RKO (cell line): Measurements from ENCODE around the gene ETV1.
A peak's percentile ranks its signal among the peaks of the same experiment; 100 is the strongest.
"Not testable (repeated sequence)": the region's sequence is repeated elsewhere in the genome, so short reads cannot be mapped to it uniquely, and the experiment has no call there.

ENCODE experiments used
- DNase-seq: peaks from one replicate; pipeline ENCODE4 v3.0.0-alpha.2; 2016; ENCODE audit warnings: low spot score

The ETV1 gene

DNA sequence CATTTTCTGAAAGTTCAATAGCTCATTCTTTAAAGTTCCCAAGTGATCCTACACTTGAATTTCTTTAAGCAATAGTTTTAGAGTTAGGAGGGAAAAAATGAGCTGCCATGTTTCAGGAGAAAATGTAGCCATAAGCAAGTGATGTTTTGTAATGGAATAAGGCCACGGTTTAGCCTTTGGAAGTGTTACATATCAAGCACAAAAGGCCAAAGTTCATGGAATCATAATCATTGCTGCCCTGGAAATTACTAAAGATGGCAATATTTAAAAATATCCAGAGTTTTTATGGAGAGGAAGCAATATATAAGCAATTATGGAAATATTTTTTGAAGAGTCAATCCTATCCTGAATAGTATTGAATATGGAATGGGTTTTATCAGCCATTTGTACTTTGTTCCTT lies 68.4 kb downstream of the ETV1 start:
- no peak for DNase-seq

GRCh38 chr7:13920053-13920697 lies 69.3 kb downstream of the ETV1 start:
- peak; percentile 91 for DNase-seq

DNA sequence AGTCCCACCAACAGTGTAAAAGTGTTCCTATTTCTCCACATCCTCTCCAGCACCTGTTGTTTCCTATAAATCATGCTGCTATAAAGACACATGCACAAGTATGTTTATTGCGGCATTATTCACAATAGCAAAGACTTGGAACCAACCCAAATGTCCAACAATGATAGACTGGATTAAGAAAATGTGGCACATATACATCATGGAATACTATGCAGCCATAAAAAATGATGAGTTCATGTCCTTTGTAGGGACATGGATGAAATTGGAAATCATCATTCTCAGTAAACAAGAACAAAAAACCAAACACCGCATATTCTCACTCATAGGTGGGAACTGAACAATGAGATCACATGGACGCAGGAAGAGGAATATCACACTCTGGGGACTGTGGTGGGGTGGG lies 71.1 kb downstream of the ETV1 start:
- DNase-seq, result not testable (repeated sequence)

- DNase-seq, result not testable (repeated sequence)
Observed at GRCh38 chr7:13917103-13917502, 72.4 kb downstream of the ETV1 start.

- DNase-seq, result no peak
Observed at GRCh38 chr7:13915891-13916290, 73.6 kb downstream of the ETV1 start.

GRCh38 chr7:13912715-13913278 lies 76.7 kb downstream of the ETV1 start:
- DNase-seq, result no peak

DNA sequence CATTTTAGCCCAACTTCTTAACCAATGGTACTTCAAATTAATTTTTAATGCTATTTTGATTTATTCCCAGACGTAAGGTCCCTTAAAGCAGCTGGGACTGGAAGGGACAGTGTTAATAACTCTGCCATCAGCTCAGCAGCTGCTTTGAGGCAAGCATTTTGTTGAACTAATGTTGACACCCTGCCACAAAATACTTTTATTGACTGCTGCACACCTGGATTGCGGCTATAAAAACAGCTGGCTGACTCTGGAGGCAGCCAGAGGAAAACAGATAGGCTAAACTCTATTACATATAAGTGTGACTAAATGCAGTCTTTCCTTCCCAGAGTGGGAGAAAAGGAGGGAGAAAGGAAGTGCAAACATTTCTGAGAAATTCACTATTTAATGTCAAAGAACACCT lies 77.6 kb downstream of the ETV1 start:
- no peak for DNase-seq

DNA sequence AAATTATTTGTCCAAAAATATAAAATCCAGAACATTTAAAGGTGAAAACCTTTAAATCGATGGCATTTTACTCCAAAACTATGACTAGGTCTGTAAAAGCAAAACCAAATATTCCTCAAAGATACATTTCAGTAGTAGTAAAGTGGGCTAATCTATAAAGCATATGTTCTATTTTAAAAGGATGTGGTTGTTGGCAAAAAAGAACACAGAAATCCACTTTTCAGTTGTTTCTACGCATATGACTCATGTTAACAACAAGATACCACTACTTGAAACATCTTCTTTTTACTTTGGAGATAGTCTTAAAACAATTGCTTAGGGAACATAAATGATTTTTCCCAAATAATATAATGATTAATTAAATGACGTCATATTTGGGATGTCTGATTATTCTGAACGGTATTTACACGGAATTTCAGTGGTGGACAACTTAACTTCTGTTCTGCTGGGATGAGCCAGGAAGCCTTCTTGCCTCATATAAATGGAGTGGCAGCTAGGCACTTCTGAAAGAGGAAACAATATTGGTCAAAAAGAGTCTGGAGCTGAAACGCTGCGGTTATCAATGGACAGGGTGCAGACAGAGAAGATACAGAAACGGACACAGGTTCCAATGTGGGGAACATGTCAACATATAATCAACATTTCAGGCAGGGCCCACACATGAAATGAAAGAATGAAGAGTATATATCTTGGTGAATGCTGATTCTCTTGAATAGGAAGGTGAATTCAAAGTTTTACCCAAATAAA lies 78.5 kb downstream of the ETV1 start:
- no peak for DNase-seq

DNA sequence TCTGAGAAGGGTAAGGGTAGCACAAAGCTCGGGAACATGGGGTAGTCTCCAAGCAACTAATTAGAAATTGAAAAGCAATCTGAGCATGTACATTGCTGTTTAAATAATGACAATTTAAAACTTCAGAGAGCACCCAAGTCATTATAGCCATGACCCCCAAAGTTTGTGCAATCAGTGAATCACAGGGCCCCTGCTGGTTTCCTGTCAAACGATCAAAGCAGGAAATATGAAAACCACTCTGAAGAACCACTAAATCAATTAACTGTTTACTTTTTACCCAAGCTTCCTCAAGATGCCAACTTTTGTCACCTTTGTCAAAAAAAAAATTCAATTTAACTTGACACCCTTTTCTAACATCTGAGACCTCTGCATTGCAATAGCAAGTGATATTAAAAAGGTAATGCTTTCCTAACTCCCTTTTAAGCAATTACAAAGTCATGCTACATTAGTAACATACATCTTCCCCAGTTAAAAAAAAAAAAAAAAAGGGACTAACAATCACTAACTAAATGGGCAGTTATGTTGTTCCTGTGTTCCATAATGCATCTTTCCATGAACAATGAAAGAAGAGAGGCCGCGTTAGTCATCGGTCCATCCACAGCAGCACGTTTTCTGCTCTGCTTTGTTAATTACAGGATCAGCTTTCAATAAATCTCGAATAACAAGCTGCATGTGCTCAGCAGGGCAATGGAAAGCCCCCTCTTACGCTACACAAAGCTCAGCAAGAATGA lies 80.6 kb downstream of the ETV1 start:
- DNase-seq, result no peak

DNA sequence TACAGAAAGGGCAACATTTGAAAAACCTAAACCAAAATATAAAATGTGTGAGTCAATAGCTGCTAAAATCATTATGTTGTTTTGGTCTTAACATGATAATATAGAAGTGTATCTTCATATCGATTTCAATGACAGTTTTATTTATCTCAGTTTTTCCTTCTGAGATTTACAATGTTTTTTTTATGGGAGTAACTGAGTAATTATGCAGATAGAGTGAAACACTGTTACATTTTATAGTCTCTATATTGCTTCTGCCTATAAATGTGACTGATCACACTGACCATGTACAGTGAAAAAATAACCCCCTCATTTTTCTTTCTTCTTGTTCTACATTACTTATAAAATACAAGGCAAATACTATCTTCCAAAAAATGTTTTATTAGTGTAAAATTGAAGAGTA lies 81.6 kb downstream of the ETV1 start:
- no peak for DNase-seq

DNA sequence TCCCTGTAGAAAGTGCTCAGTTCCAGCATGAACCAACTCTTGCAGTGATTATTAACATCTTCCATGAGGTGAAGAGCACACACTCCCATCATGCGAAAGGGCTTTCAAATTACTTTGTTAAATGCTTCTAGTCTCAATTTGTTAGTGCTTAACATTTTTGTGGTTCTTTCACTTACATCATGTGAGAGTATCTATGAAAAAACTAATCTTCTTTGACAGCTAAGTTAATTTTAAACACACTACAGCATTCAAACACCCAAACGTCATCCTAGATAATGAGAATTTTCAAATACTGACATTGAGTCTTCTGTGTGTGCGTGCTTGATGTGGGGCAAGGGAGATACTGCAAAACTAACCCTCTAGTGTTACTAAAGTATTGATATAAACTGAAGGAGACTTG lies 84.8 kb downstream of the ETV1 start:
- DNase-seq, result no peak

DNA sequence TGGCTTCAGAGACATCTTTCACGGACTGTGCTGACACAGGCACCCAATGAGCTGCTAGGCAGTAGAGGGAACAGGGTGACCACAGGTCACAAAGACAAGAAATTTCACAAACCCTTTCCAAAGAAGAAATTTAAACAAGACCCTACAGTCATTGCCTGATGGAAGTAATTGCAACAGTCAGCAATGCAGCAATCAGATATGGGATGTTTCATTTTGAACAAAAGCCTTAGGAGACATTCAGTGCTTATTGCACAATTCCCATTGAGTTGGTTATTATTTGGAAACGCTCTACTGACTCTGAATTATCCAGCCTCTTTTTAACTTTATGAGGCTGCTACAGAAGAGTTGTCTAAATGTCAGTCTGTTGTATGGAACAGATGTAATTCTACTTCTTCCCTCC lies 85.5 kb downstream of the ETV1 start:
- no peak for DNase-seq

DNA sequence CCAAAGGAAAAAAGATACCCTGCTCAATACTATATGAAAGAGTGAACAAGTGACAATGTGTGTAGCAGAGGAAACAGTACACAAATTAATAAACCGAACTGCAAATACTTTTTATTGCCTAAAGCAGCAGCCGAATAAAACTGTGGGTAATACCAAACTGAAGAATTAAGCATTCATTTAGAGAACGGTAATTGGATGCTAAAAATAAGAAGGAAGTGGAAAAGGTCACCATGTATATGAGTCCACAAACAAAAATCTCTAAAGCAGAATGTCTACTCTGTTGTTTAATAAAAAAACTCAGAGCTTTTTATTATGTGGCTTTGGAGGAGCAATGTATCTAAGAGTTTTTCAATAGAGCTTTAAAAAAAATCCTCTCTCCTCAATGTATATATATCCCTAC lies 87.9 kb downstream of the ETV1 start:
- DNase-seq, result no peak

DNA sequence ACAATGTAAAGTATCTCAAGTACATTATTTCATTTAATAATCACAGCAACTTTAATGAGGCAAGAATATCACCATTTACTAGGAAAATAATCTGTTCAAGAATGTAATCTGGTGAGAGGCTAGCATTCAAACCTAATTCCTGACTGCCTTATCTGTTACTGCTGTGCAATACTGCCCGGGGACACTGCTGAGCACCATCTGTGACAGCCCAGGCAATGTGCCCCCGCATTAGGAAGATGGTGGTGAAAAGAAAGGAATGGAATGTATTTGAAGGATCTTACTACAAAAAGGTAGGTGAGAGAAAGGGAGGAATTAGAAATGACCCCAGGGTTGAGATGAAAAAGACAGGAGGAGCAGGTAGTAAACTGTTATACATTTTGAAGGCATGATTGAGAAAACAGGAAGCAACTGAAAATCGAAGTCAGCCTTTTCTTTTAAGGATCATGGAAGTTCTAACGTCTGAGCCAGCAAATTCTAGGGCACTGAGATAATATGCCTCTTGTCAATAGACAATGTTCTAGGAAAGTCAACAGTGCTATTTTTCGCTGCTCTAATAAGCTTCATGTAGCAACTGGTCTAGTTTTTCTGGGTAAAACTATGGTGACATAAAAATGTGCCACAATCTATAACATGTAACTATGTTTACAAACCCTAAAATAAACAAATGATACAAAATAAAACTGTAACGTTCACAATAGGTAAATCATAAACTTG lies 90.4 kb downstream of the ETV1 start:
- no peak for DNase-seq

DNA sequence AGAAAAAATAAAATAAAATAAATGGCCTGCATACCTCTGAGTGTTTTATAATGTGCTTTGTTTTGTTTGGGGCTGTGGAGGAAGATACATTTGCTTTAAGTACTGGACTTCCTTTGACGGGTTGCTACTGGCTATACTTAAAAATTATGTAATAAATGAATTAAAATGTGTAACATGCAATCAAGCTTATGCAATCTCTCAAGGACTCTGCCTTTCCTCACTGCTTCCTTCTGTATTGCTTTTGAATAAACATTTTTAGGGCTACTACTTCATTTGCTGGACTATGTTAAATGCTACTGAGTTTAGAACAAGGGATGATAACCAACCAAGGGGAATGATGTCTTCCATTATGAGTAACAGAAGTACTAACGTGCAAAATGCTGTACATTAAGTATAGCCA lies 91.6 kb downstream of the ETV1 start:
- DNase-seq, result no peak

DNA sequence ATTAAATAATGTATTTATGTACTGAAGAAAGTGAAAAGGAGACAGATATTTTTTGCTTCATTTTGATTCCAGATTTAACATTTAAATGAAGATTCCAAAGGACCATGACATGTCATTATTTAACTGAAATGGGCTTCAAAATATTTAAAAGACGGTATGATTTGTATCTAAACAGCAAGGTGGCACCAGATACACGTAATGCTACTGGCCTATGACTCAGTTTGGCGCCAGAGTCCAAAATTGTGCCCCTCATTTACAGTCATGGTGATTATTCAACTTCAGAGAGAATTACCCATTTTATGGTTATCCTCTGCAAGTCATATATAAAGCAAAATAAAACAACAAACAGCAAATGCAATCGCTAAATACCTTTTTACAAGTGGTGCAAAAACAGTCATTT lies 94.5 kb downstream of the ETV1 start:
- no peak for DNase-seq

- DNase-seq, result no peak
Observed at GRCh38 chr7:13894377-13894776, 95.1 kb downstream of the ETV1 start.

DNA sequence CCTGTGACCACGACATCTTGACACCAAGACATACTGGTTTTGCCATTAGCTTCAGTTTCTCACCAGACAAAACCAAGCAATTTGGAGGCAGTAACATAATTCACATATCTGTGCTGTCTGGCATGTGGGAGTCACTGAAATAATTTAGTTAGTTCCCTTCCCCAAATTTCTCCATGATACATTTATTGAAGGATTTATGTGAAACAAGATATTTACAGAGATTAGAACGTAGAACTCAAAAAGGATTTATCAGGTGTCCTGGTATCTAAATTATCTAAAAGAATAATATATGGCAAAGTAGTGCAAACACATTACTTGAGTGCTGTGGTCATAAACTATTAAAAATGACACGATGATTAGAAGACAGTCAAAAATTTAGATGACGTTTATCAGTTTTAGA lies 98.7 kb downstream of the ETV1 start:
- no peak for DNase-seq

- no peak for DNase-seq
Observed at GRCh38 chr7:13886356-13886755, 103.1 kb downstream of the ETV1 start.

DNA sequence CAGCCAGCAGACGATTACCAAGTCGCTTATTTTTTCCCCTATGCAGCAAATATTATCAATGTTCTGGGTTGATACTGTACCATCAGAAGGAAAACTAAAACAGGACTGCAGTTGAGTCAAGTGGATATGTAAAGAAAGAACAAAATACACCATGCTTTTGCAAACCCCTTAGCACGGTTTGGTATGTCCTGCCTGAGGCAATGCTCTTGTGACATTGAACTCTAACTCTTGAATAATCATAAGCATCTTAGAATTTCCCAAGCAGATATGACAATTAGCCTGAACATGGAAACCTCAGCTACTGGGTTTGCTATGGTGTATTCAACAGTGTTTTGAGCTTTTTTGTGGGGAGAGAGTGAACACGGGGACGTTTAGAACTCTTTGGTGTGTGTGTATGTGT lies 107.4 kb downstream of the ETV1 start:
- no peak for DNase-seq

DNA sequence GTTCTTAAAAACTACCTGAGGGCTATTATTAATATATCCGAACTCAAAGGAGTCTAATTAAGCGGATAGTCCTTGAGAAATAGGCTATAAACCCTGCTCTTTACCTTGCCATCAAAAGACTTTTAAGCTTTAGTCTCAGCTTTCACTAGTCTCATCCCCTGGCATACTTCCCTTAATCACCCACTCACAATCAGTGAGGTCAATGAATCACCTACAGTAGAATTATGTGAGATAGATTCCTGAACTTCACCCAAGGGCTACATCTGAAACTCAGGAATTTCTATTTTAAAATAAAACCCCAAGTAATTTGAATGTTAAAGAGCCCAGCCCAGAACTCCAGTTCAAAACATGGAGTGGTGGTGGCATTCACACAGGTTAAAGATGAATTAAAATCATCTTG lies 108.7 kb downstream of the ETV1 start:
- no peak for DNase-seq

GRCh38 chr7:13879994-13880686 lies 109.3 kb downstream of the ETV1 start:
- peak; percentile 24 for DNase-seq
